NCI-H2107 treated with DMSO at 0.1 percent for 48 hours (cell line): ENCODE results near the gene KIF6.
"Not testable (repeated sequence)": the region's sequence is repeated elsewhere in the genome, so short reads cannot be mapped to it uniquely, and the experiment has no call there.

ENCODE experiments used
- DNase-seq: peaks from one replicate; lab custom pipeline; 2025; ENCODE audit not compliant: unreplicated experiment; lab: John Stamatoyannopoulos, UW

The KIF6 gene

GRCh38 chr6:39509831-39510230 is 215.4 kb downstream of the KIF6 start:
- DNase-seq: not testable (repeated sequence)

GRCh38 chr6:39508515-39508914 is 216.7 kb downstream of the KIF6 start:
- DNase-seq: no peak

DNA sequence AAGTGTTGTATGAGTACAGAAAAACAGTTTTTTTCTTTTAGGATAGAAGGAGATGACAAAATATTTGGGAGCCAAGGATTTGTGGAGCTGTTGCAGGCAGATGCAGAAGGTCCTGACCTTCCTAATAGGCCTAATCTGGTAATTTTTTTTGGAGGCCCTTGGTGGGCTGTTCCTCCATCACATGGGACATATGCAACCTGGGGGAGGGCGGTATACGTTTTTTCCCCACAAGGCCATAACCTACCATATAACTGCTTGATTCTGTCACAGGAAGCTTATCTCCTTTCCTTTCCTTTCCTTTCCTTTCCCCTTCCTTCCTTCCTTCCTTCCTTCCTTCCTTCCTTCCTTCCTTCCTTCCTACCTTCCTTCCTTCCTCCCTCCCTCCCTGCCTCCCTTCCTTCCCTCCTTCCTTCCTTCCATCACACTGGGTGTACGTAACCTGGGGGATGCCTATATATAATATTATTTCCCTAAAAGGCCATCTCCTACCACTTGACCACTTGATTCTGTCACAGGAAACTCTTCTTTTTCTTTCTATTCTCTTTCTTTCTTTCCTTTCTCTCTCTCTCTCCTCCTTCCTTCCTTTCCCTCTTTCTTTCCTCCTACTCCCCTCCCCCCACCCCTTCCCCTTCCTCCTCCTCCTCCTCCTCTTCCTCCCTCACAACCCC is 217.7 kb downstream of the KIF6 start:
- DNase-seq: no peak

DNA sequence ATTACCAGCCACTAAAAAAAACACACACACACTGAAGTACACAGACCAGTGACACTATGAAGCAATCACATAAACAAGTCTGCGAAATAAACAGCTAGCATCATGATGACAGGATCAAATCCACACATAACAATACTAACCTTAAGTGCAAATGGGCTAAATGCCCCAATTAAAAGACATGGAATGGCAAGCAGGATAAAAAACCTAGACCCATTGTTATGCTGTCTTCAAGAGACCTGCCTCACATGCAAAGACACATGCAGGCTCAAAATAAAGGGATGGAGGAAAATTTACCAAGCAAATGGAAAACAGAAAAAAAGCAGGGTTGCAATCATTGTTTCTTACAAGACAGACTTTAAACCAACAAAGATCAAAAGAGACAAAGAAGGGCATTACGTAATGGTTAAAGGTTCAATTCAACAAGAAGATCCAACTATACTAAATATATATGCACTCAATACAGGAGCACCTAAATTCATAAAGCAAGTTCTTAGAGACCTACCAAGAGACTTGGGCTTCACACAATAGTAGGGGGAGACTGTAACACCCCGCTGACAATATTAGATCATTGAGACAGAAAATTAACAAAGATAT is 222.7 kb downstream of the KIF6 start:
- DNase-seq: not testable (repeated sequence)

- no peak for DNase-seq
These were observed 226.2 kb downstream of the KIF6 start for GRCh38 chr6:39499053-39499452.

- DNase-seq: no peak
These were observed 227.1 kb downstream of the KIF6 start for GRCh38 chr6:39498096-39498495.

GRCh38 chr6:39496915-39497314 is 228.3 kb downstream of the KIF6 start:
- DNase-seq: no peak

- no peak for DNase-seq
These were observed 228.8 kb downstream of the KIF6 start for GRCh38 chr6:39496456-39496855.

DNA sequence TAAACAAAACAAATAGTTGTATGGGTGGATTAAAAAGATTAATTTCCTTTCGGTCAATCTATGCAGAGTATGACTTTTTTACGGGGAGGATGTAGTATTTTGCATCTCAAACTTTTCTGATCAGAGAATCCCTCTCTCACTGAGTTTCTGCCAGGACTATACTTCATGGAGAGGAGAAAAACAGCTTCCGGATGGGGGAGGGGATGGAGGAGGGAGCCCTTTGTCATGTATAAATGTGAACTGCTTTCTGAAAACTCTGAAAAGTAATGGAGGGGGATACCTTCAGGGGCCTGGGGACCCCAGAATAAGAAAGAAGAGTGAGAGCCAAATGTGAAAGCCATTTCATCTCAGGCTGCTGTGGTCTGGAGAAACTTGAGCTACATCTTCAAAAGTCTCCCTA is 229.6 kb downstream of the KIF6 start:
- DNase-seq: no peak

DNA sequence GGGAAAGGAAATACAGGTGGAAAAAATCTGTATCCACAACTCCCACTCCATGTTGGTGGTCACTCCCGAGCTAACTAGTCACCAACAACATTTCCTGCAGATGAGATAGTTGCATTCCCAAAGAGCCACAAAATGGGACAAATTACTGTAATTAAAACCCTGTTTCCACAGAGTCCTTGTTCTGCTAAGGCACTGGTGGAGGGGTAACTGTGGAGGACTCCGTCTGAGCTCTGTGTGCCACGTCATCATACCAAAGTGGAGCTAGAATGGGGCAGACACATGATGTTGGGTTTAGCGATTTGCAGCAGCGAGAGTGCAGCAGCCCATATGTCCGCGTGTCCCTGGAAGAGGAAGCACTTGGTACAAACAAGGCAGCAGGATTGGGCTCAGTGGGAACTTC is 230.2 kb downstream of the KIF6 start:
- no peak for DNase-seq

DNA sequence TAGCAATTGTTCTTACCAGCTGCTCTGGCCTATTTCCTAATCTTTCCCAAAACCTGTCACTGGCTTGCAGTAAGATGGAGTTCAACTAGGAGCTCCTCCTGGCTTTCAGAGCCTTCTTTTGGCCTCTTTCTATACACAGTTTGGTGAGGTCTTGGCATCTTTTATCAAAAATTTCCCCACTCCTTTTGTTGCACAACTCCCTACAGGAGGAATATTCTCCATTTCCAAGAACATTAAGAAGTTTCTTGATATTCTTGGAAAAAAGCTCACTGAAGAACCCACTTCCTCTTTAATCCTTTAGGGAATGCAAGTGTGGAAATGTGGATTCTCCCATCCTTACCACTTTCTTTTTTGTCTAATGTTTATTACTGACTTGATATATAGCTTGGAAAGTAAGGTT is 231.4 kb downstream of the KIF6 start:
- DNase-seq: no peak

- no peak for DNase-seq
These were observed 232.0 kb downstream of the KIF6 start for GRCh38 chr6:39493174-39493573.

DNA sequence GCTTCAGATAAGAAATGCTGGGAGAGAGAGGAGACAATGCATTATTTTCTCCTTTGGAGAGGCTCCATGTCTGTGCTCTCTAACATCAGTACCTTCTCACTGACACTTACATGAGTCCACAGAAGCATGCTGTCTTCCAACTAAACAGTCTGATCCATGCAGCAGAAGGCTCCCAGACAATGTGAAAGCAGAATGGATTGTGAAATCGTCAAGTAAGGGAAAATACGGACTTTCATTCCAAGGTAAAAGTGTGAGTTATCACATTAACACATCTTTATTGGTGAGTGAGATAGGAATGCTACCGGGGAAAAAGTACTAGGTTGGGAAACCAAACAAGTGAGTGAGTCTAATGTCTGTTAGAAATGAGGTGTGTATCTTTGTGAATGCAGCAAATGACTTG is 235.1 kb downstream of the KIF6 start:
- DNase-seq: no peak

DNA sequence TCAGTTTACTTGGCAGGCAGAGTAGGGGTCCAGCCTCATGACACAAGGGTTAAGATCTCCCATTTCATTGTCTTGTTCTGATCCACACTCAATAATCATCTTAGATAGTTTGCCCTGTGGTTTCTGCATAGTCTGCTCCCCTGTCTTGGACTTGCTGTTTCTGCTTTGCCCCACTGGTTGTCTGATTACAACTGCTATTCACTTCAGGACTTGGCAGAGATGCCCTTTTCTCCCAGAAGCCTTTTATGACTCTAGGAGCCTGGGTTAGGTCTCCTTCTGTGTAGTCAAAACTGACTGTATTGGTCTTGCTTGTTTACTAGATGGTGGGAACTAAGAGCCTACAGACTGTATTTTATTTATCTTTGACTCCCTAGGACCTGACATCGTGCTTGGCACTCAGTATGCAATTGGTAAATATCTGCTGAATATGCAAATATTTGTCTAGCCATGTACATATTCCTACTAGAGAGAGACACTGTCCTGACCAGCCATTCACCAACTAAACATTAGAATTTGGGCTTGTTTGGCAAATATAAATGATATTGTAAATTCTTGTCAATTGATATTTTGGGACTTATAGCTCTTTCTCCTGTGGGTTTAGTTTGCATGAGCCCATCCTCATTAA is 236.8 kb downstream of the KIF6 start:
- no peak for DNase-seq

GRCh38 chr6:39484276-39484675 is 240.9 kb downstream of the KIF6 start:
- no peak for DNase-seq

DNA sequence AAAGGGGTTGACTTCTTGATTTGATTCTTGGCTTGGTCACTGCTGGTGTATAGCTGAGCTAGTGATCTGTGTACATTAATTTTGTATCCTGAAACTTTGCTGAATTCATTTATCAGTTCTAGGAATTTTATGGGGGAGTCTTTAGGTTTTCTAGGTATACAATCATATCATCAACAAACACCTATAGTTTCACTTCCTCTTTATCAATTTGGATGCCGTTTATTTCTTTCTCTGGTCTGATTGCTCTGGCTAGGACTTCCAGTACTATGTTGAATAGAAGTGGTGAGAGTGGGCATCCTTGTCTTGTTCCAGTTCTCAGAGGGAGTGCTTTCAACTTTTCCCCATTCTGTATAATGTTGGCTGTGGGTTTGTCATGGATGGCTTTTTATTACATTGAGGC is 245.4 kb downstream of the KIF6 start:
- DNase-seq: not testable (repeated sequence)

DNA sequence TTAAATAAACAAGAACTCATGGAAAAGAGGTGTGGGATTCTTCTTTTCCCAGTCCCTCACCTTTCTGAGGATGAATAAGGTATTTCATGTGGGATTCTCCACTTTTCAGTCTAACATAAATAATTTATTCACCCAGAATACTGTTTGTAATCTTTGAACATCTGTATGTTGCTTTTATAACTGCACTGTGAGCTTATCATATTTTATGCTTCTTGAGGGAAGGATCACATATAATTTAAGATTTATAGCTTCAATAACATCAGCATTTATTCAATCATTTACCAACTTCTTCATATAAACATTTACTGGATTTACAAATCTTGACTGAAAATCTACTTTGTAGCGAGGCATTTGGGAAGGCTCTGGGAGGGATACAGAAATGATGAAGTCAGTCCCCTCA is 248.5 kb downstream of the KIF6 start:
- no peak for DNase-seq

DNA sequence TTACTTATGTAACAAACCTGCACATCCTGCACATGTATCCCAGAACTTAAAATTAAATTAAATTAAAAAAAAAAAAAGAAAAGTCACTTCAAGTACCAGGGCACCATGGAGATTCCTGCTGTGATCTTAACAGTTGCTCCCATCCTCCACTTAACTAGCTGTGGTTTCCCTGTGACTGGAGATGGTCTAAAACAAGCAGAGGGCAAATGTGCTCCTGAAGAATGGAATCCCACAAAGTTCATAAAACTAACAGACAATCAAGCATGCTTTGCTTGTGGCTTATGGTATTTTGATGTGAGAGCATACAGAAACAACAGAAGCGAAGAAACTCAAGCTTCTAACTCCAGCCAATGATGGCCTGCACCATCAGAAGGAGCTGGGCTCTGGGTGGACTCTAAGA is 249.1 kb downstream of the KIF6 start:
- DNase-seq: no peak

DNA sequence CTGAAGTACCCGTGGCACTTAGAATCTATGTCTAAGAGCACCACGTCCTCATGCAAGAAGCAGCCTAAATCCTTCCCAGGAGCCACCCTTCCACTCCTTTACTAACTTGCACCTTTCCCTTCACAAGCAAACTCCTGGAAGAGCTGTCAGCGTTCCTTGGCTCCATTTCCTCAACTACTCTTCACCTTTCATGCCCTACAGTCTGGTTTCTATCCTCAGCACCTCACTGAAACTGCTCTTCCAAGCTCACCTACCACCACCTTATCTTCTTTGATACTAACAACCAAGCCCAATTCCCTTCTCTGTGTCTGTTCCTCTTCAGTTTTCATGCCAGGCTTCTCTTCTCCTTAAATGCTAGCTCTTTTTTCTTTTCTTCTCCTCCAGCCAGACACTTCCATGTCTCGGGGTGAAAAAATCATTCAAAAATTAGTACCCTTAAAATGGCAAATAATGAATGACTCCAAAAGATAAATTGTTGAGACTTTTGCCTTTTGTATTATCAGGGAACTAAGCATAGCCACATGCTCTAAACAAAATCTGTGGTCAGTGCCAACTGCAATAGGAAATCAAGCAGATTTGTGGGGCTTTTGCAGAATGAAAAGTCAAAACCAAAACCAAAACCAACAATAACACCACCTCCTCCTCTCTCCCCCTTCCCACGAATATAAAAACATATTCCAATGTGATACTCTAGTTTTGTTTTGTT is 253.1 kb downstream of the KIF6 start:
- no peak for DNase-seq

DNA sequence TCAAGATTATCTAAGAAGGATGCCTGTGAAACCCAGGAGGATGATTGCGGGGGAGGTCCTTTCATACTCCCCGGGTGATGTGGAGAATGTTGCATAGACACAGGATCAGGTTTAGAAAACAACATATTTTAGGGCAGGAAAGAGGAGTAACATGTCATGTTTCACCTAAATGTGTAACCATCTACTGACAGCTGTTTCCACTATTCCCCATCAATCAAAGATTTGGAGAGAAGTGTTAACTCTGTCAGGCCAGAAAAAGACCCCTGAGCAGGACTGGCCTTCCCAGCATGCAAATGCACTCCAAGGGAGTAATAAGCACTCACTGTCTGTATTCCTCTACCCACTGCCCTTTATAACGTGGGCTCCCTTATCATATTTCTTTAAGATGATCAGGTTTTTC is 254.7 kb downstream of the KIF6 start:
- no peak for DNase-seq

GRCh38 chr6:39468385-39468784 is 256.8 kb downstream of the KIF6 start:
- no peak for DNase-seq

GRCh38 chr6:39466631-39467030 is 258.6 kb downstream of the KIF6 start:
- no peak for DNase-seq
